GM19468 (cell line): ENCODE data around the gene CTCFL.

ENCODE experiments used
- ATAC-seq: cut with Tn5 transposase; IDR thresholded peaks from one replicate; pipeline ENCODE4 v1.9.1; 2021; ENCODE audit warnings: mild to moderate bottlenecking, moderate library complexity, moderate number of reproducible peaks; ENCODE audit not compliant: unreplicated experiment; ENCODE audit errors: extremely low read depth

CTCFL gene

GRCh38 chr20:57524511-57525176 is at the start of gene CTCFL:
TSS of gene CTCFL (minus strand) at chr20:57525140. CDS start at chr20:57524205, 935 bp downstream.
- no peak for ATAC-seq

- ATAC-seq = no peak
Measured at GRCh38 chr20:57573894-57574293, 49.0 kb upstream of the CTCFL start.

DNA sequence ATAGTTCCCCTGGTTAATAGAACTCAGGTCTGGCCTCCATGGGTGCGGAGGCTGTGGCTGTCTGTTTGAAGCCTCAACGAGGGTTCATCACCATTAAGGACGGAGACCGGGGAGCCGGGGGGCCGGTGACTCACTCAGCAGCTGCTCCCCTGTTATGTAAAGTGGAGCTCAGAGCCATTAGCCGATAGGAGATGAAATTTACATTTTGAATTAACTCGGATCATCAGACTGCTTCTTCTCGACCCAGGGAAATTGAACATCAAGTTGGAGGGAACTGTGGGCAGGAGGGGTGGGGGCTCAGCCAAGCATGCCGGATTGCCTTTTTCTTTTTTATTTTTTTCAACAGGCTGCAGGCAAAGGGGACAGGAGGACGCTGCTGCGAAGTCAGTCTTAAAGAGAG is 48.3 kb upstream of the CTCFL start:
- ATAC-seq = no peak

DNA sequence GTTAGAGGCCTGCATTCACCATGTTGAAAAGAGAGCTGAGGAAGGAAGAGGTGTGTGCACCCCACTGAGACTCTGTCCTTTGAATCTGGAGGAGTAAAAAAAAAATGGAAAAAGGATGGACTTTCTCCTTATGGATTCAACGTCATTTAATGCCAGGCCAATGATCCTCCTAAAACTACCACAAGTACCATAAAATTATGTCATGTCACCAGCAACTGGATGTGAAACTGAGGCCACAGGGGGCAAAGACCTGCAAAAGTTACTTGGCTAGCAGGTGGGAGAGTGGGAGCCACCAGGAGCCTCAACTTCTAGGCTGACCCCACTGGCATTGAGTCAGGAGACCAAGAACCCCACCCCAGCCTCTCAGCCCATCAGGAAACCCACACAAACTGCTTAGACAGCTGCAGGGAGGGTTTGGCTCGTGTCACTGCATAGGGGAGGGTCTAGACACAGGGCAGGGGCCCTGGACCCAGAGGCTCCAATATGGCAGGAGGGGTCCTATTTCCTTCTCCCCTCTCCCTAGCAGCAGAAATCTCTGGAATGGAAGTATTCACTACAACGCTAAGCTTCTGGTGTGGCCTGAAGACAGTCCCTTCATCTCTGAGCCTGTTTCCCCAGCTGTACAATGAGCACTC is 47.0 kb upstream of the CTCFL start:
- no peak for ATAC-seq

- ATAC-seq = no peak
Measured at GRCh38 chr20:57570920-57571319, 46.0 kb upstream of the CTCFL start.

GRCh38 chr20:57570145-57570850 is 45.4 kb upstream of the CTCFL start:
- no peak for ATAC-seq

- ATAC-seq = no peak
Measured at GRCh38 chr20:57568960-57569359, 44.0 kb upstream of the CTCFL start.

DNA sequence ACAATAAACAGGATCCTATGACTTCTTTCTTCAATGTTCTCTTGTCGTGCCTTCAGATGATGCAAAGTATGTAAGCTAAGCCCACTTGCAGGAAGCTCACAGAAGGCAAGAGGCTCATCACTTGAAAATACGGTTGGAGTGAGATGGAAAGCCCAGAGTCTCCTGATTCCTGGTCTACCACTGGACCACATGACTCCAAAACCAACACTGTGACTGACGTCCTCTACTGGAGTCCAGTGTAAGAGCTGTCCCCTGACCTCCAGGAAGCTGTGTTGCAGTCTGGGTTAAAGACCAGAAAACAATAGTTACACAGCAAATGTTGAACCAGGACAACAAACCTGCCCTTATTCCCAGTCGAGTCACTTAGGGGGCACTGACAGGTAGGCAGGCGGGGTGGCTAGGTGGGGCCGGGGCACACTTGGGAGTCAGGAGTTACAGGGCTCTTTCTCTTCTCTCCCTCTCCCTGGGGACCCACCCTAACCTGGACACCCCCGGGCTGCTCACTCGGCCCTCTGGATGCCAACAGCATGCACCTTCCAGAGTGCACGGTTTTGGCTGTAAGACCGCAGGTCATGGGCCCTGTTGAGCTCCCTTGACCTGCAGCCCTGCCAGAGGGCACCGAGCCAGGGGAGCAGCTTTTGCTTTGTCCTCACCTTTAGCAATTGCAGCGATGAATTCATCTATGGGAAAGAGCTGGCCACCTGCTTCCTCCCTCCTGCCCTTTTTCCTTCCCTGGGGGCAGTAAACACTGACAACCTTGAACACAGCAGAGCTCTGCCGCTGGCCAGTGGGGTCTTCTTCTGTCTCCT is 43.4 kb upstream of the CTCFL start:
- ATAC-seq = no peak

DNA sequence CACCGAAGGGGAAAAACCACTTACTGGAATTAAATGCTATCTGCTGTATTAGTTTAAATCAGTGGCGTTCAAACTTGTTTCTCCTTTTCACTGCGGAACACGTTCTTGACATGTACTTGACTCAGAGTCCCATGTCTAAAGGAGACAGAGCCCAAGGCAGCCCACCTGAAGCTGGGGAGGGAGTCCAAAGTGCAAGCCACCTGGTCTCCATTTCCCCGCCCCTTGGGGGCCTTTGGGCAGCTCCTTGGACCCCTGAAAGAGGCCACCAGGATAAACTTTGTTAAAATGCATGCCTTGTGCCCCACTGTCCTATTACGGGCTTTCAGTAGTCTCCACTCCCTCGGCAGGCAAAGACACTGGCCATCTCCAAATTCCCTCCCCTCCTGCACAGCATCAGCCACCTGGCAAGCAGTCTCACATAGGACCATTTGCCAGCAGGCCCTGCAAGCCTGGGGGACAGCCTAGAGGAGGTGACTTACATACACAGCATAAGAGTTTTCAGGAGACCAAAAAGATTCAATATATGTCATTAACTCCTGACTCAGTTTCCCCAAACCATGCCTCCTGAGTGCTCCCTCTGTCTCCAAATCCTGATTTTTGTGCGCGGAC is 42.6 kb upstream of the CTCFL start:
- no peak for ATAC-seq

- ATAC-seq = no peak
Measured at GRCh38 chr20:57566803-57567459, 42.0 kb upstream of the CTCFL start.

- ATAC-seq = no peak
Measured at GRCh38 chr20:57566399-57566798, 41.5 kb upstream of the CTCFL start.

GRCh38 chr20:57564951-57565642 is 40.2 kb upstream of the CTCFL start:
- no peak for ATAC-seq

DNA sequence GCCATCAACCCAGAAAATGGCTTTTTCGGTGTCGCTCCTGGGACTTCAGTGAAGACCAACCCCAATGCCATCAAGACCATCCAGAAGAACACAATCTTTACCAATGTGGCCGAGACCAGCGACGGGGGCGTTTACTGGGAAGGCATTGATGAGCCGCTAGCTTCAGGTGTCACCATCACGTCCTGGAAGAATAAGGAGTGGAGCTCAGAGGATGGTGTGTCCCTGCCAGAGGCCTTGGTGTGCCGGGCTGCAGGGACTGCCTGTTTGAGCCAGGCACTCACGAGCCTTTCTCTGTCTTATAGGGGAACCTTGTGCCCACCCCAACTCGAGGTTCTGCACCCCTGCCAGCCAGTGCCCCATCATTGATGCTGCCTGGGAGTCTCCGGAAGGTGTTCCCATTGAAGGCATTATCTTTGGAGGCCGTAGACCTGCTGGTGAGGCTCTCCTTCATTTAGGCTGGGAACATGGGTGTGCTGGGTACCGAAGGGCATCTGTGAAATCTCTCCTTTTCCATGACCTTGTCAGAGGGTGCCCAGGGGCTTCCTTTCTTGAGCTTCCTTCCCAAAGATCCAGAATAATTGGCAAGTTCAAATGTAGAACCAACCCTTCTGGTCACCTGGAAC is 39.4 kb upstream of the CTCFL start:
- ATAC-seq = no peak

- ATAC-seq = no peak
Measured at GRCh38 chr20:57563522-57563921, 38.6 kb upstream of the CTCFL start.

DNA sequence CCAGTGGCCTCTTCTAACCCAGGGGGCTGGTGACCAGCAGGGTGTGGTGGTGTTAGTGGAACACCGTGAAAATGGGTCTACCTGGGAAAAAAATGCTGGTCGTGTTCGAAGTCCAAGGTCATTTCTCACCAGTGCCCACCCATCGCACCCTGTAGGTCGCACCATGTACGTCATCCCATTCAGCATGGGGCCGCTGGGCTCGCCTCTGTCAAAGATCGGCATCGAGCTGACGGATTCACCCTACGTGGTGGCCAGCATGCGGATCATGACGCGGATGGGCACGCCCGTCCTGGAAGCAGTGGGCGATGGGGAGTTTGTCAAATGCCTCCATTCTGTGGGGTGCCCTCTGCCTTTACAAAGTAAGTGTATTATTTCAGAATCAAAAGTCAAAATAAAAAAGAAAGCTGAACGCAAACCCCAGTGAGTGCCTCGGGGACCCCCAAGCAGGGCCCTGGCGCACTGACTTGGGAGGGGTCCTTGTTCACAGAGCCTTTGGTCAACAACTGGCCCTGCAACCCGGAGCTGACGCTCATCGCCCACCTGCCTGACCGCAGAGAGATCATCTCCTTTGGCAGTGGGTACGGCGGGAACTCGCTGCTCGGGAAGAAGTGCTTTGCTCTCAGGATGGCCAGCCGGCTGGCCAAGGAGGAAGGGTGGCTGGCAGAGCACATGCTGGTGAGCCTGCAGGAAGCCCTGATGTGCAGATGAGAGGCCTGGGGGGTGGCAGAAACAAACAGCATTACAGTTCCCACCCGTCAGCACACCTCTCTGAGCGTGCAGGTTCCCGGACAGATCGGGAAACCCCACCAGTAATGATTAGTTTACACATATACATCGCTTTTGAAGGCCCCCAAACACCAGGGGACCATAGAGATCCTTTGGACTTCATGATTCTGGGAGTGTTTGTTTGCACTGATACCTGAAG is 37.9 kb upstream of the CTCFL start:
- ATAC-seq = no peak

DNA sequence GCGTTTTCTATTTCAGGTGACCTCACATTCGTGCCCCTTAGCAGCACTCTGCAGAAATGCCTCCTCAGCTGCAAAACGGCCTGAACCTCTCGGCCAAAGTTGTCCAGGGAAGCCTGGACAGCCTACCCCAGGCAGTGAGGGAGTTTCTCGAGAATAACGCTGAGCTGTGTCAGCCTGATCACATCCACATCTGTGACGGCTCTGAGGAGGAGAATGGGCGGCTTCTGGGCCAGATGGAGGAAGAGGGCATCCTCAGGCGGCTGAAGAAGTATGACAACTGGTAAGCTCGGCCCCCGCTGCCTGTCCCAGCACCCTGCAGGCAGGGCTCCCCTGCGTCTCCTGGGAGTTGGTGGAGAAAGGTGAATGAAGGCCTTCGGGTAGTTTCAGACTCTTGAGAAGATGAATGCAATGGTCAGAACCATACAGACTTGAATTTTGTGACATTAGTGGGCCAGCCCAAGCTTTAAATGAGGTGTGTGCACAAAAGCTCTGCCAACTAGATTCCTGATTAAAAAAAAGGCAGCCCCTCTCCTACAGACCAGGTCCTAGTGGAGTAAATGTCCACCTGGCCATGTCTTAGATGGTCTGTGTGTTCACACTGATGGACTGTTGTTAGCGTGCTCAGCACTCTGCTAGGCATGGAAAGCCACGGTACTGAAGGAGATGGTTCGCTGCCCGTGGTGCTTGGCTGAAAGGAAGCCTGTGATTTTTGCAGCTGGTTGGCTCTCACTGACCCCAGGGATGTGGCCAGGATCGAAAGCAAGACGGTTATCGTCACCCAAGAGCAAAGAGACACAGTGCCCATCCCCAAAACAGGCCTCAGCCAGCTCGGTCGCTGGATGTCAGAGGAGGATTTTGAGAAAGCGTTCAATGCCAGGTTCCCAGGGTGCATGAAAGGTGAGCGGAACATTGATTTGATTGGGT is 36.7 kb upstream of the CTCFL start:
- no peak for ATAC-seq
